ENCODE data around the gene TP63.

TP63 gene

DNA sequence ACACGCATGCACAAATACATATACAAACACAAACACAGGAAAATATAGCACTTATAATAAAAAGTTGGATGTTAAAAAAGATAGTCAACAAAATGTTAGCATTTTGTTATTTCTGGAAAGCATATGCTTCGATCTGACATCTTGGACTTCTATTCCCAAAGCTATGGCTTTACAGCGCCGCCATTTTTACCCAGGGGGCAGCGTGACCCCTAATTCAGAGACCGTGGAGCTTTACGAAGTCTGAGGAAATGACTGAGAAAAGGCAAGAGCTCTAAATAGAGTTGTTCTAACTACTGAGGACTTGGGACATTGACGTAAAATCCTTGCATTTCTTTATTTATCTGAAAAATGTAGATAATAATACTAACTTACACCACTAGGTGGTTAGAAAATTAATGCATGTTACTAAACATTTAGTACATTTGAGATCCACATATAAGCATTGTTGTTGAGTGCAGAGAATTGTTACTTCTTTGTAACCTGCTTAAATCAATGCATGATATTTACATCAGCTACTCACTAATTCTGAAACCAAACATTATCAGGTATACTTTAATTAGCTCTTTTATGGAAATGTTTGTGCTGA lies 155.4 kb downstream of the TP63 start:
- no peak for FAIRE-seq

DNA sequence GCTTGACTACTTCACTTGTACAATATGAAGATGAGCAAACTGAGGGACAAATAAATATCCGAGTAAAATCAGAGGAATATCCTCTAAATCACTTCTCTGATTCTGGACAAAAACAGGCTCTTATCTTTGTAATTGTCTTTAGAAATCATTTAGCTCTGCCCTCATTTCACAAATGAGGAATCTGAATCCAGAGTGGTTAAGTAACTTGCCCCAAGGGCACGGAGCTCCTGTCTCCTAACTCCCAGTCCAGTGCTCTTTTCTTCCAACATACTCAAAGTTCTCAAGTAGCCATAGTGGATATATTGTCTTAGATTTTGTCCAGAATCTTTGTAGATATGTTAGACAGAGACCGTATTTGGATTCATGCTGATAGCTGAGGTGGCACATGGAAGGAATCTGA lies 156.0 kb downstream of the TP63 start:
- no peak for FAIRE-seq

DNA sequence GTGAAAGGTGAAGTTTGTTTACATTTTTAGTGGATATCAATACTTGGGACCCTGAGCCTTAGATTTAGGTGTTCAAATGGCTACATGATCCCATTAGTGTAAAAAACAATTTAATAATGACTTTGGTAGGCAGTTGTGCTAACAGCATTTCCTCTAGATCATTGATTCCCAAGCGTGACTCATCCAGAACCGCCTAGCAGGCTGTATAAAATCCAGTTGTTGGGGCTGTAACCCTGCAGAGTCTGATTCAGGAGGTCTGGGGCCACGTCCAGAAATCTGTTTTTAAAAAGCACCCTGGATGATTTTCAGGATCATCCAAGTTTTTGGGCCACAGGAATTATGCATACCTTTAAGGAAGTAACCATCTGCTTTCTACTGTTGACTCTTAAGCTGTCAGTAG lies 156.4 kb downstream of the TP63 start:
- FAIRE-seq, result no peak

DNA sequence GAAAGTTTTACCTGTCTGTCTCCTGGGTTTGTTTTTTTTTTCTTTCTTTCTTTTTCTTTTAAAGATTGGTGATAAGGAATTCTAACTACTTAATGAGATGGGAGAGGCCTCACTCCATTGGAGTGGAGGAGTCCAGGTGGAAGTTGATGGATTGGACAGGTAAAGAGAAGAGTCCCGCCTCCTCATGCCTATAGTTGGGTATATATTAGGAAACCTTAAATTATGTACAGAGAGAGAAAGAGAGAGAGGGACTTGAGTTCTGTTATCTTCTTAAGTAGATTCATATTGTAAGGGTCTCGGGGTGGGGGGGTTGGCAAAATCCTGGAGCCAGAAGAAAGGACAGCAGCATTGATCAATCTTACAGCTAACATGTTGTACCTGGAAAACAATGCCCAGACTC lies 158.2 kb downstream of the TP63 start:
- FAIRE-seq, result no peak

DNA sequence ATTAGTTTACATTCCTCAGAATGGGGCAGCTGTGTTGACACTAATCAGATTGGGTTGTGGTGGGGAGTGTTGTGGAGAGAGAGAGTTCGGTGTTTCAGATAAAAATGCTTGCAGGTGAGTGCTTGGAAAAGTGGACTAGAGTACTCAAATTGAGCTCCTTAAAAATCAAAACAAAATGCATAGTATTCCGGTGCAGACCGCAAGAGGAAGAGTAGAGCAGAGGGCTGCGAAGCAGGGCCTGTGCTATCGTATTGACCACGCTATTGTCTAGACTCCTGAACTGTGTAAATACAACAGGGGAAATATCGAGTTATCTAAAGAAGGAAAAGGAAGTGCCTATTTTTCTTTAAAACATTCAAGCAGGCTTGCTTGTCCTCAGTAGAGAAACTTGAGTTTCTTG lies 159.5 kb downstream of the TP63 start:
- no peak for FAIRE-seq

DNA sequence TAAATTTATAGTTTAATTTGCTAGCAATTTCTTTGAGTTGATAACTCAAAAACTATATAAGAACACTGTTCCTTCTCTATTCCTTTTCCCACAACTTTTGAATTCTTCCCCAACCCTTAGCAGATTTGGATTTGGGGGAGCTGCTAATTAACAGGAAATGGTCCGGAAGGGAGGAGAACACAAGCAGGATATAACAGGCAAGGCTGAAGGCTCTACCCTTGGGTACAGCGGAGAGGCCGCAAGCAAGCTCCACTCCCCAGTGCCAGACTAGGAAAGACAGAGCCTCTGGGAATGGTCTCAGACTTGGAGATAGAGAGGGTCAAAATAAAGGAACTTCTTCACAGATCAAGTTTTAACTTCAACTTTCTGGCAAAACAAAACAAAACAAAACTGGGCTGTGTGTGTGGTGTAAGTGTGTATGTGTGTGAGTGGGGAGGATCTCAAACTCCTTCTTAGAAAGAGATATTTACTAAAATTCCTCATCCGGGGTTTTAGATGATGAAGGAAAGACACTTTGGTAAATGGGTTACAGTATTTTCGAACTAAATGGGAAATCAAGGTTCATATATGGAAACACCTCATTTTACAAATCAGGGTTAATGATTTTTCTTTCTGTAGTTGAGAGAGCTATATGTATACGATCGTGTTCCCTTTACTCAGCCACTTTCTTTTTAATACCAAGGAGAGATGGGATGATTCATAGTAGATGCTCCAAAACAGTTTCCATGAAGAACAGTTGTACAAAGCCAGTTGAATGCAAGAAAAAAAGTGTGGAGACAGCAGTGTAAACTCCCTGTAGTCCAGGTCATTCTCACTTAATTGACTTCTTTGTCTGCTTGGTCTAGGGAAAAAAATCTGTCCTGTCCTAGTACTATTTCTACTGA lies 161.1 kb downstream of the TP63 start:
- no peak for FAIRE-seq

DNA sequence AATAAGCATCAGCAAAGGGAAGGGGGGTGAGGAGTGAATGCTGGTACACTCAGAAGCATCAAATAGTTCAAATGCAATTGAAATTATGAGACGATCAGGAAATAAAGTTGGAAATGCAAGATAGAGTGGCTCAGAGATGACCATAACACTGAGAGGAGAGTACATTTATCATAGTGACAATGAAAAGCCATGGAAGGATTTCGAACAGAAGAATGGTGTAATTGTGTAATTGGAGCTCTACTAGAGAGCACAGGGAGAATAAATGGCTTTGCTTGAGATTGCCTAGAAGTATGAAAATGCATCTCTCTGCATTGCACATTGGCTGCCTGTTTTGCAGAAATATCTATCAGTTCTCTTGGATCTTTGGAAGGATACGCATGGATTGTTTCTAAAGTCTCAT lies 163.3 kb downstream of the TP63 start:
- FAIRE-seq, result no peak

DNA sequence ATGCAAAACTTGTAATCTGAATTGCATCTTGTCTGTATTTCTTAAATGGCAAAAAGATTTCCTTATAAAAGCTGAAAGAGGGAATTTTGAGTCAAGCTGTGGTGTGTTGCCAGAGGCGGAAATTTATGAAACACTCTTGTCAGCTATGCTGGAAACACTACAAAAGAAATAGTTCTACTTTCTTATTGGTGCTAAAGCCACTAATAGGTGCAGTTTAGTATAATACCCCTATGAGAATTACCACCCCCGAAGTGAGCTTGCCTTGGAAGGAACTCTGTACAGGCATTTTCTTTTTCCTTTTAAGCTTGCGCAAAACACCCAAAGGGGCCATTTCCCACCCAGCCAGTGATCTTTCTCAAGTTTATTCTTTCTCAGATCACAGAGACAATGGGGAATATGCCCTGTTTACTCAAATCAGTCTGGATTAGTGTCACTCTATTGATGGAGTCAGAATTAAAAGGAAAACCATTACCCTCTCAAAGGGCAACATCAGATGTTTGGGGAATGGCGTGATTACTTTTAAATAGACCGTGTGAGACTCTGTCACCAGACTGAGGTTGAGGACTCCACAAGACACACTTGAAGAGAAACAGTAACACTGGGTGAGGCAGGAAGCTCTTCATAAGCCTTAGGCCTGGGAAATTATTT lies 166.0 kb downstream of the TP63 start:
- FAIRE-seq, result no peak

DNA sequence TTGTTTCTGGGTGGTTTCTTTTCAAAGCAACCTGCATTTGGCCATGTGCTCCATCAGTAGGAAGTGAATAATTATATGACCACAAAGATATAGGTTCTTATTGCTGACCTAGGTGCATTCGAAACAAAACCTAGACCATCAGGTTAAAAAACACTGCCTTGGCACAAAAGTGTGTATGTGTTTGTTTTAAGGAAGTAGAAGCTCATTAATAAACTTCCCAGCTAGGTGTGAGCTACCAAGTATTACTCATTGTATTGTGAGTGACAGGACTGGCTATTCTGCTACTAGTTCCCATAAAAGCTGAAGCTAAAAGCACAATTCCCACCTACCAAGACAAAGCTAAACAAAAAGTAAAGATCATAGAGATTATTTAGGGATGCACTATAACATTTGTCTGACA lies 168.2 kb downstream of the TP63 start:
- no peak for FAIRE-seq

DNA sequence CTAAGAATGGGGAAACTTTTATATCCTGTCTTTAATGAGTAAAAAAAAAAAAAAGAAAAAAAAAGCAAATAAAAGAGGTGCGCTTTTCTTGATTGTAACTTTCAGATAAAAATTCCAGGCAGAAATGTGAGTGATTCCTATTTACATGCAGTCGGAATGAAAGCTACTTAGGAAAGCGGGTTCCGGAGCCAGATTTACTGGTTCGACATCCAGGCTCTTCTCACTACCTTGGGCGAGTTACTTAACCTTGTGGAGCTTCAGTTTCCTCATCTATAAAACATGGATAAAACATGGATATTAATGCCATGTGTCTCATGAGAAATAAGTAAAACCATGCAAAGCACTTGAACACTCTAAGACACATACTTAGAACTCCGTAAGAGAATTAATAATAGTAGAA lies 169.2 kb downstream of the TP63 start:
- no peak for FAIRE-seq

DNA sequence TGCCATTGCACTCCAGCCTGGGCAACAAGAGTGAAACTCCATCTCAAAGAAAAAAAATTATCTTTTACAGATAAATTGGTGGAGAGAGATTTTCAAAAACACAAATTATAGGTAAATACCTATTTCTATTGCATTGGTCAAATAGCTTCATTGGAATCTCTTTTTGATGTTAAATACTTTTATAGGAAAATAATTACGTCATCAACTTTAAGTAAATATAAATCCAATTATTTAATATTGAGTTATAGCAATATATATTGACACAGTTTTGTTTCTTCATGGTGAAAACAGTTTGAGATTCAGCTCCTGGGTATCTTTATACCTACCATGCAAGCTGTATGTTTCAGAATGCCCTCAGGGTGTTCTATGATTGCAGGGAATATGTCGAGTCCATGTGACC lies 172.1 kb downstream of the TP63 start:
- no peak for FAIRE-seq

DNA sequence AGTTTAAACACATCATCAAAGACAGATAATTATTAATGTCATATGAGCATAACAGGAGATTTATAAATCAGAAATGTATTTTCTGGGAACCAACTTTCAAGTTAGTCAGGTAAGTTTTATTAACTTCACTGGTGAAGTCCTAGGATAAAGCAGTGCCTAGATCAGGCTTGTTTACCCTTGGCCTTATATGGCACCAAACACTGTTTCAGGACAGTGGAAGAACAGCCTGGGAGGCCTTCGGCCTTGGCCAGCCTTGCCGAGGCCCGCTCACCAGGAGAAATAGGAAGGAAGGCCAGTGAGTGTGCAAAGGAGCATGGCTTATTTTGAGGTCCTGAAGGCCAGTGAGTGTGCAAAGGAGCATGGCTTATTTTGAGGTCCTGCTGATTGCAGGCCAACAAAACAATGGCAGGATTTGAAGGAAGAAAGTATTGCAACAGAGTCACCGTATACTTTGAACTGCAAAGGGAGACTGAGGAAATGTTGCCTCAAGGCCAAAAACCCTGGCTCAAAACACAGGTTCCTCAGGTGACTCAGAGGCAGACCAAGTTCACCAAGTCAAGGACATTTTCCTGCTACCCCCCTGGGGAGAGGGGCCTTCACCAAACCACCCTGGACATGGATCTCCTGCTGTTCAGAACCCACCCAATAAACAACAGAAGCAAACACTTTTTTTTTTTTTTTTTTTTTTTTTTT lies 174.3 kb downstream of the TP63 start:
- no peak for FAIRE-seq

DNA sequence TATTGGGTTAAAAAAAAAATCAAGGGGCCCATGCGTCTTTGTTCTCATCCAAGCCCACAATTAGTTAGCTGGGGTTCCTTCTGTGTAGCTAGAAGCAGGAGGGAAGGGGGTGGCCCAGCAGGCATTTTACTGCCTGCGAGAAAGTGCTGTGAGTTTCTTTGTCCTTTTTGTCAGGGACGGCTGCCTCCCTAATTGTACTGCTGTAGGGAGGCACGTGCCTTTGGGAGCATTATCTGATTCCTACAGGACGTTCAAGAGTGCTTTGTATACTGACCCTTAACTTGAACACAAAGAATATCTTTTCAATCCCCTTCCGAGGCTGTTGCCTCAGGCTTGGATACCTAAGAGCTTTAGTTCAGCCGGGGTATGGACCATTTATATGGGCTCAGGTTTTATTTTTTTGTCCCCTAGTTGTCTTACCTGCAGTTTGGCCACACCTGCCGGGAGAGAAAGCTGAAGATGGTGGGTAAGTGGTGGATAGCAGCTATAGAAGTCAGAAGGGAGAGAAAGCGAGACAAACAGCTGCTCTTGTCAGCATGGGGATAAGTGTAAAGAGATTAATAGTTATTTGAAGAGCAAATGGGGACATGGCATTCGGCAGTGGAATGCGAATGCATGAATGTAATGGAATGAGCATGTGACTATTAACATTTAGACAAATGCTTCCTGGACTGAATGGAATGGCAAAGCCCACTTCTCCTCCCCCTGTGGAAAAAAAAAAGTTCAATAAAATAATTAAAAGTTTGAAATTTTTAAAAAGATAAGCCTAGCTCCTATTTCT lies 175.2 kb downstream of the TP63 start:
- FAIRE-seq, result no peak

DNA sequence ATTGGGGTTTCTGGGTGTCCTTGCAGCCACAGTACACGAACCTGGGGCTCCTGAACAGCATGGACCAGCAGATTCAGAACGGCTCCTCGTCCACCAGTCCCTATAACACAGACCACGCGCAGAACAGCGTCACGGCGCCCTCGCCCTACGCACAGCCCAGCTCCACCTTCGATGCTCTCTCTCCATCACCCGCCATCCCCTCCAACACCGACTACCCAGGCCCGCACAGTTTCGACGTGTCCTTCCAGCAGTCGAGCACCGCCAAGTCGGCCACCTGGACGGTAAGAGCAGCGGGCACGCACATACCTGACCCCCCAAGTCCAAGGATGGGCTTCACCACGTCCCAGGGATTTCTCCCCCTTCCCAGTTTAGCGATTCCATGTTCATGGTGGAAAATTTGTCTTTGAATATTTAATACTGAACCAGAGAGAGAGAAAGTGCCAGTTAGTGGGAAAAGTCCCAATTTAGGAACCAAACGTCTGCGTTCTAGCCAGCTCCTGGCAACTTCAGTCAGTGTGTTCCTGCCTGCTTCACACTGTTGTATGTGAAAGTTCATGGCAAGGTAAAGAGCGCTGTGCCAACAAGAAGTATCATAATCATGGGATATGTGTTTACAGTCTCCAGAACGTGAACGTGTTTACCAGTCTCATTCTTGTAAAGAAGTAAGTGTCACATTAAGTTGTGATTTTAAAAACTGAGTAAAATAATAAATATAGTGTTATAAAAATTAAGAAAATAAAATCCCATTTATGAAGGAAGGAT lies 177.2 kb downstream of the TP63 start:
- FAIRE-seq, result no peak

DNA sequence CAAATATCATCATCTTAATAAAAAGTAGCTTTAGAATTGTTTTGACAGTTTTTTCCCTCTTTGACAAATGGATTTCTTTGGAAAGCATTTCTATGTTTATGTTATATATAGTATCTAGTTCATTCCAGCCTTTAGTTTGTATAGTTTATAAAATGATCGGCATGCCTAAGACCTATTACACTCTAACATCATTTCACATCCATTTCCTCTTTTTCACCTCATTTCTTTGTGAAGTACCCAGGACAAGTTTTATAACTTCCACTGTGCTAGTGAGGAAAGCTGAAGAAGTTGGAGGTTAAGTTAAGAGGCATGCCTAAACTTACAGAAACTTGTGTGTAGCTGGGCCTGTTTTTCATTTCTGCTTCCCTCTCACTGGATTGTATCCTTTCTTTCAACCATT lies 178.4 kb downstream of the TP63 start:
- FAIRE-seq, result no peak

DNA sequence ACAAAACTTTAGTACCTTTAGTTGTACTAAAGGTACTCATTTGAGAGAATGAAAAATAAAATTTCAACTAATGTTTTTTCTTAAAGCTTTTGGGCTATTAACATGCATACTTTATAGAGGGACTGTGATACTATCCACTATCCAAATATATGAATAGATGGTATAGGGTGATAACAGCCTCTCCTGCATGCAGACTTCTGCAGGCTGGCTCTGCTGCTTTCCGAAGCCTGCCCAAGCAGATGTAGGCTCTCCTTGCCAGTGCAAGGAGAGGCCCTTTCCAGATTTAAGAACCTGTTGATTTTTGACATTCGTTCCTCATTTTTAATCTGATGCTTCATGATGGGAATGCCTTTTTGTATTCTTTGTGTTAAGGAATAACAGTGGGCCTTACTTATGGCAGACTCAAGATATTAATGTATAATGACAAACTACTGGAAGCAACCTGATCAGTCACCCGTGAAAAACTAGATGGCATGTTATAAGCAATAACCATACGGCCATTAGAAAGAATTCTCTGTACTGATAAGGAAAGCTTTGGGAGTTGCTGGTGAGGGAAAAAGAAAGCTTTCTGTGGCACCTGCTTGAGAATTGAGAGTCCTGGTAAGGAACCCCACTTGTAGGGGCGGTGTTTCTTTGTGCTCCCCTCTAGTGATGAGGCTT lies 181.7 kb downstream of the TP63 start:
- FAIRE-seq, result no peak

DNA sequence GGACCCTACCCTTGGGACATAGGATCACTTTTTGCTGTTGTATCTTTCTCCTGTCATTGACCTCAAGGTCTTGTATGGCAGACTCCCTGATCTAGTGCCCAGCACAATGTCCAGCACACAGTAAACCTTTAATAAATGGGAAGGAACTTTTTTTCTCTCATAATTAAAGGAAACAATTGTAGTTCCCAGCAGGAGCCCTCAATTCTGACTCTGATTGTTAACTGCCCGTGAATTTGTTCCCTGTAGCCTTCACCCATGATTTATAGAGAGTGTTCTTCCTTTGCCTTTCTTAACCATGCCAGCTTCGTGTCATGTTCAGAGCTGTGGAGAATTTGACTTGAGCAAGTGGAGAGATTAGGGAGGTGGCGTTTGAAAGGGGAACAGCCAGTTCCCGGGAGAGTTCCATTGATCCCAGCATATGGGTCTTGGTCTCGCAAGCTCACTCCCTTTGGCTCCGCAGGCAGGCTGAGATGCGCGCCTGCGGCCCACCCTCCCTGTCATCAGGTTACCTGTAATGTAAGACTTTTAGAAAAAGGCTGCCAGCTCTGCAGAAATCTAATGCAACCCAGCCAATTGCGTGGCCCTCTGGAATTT lies 182.6 kb downstream of the TP63 start:
- FAIRE-seq, result no peak

DNA sequence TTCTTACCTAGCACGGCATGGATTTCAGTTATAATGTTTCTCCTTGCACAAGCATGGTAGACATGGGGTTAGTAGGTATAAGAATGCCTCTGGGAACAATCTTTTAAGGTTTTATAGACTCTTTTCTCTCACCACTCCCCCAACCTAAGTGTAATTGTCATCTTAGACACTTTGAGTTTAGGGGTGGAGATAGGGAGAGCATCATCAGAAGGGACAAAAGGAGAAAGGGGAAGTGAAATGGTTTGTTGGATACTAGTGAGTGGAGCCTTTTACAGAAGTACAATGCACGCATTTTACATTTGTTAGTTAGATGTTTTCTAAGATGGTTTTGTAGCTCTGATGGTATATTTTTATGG lies 189.2 kb downstream of the TP63 start:
- FAIRE-seq, result no peak

DNA sequence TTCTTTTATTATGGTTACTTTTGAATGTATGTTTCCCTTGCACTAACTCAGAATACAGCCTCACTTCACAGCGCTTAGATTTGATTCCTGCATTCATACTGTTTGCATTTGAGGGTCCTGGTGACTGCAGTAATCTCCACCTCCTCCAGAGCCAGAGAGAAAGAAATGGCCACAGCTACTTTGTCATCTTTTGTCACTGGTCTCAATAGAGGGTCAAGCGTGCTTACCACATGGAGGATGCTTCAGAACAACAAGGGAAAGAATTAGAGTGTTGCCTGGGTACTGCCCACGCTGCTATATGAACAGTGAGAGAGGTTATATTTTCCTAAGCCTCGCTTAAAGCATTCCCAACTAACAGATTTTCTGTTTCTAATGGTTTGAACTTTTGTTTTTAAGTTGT lies 190.1 kb downstream of the TP63 start:
- no peak for FAIRE-seq

DNA sequence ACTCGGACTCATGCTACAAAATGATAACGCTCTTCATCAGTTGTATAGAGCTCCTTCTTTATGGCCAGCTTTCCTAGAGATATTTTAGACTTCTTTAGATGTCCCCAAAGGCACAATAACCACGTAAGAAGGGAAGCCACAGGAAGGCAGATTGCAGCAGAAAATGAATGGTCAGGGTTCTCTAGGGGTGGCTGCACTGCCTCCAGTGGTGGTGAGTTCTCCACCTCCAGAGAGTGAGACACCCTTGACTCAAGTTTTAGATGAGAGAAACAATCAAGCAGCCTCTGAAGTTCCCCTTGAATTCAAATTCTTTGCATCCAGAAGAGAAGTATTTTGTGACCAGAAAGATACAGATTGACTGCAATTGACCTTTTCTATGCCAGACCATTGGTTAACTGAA lies 191.5 kb downstream of the TP63 start:
- FAIRE-seq, result no peak

DNA sequence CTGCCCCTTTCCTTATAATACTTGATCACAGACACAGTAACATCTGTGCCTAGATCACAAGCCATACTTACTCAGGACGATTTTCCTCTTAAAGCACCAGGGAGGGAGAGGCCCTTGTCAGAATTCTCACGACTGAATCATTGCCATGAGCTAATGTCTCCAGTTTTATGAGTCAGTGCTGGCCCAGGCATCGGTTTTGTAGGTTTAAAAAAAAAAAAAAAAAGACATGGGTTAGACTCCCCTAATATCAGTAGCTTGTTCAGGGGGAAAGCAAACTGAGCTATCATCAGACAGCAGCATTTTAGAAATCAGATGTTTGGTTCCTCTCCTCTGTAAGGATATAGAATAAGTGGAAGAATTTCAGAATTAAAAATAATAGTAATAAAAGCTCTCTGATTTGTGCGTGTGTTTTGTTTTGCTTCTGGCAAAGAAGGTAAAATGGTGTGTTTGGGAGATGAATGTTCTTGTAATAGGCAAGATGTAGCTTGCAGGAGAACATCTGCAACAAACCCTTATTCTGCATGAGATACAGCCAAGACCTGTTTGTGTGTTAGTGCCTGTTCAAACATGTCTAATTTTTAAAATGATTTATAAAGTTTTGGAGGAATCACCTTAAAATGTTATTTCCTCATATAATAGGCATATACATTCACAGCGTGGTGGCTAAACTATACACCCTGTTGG lies 193.6 kb downstream of the TP63 start:
- no peak for FAIRE-seq
